Thoracic aorta (tissue), 2 donors: ENCODE measurements around the gene FAM78B. TPM values are rescaled to one million over a fixed set of nuclear protein-coding genes. Genes with fewer than 3 reads are reported as not detected.

ENCODE experiments used
- ATAC-seq: fragments of 150-250 bp; one replicate; pipeline ENCODE4 v1.8.0; 2017; ENCODE audit warnings: low read depth; ENCODE audit not compliant: insufficient number of reproducible peaks, low FRiP score
- DNase-seq: peaks from one replicate; pipeline ENCODE4 v3.0.0-alpha.2; 2020; ENCODE audit warnings: low spot score
- H3K27ac ChIP-seq, 2 donors: fragments of 200-600 bp; sonication (generic); 1 replicate in 1 of 2; 2 replicates in 1 of 2; pipeline ENCODE4 v1.5.1; 2016; ENCODE audit warnings: mild to moderate bottlenecking in 2 of 2, moderate library complexity in 2 of 2
- H3K27me3 ChIP-seq: fragments of 200-600 bp; sonication (generic); replicated peaks from 2 replicates; pipeline ENCODE4 v1.6.0; 2016; ENCODE audit warnings: mild to moderate bottlenecking; ENCODE audit not compliant: insufficient read depth
- H3K36me3 ChIP-seq: fragments of 200-600 bp; sonication (generic); one replicate; pipeline ENCODE4 v1.5.1; 2016
- H3K4me1 ChIP-seq, 2 donors: fragments of 200-600 bp; sonication (generic); 1 replicate in 1 of 2; 2 replicates in 1 of 2; pipeline versions ENCODE4 v1.5.1 to v1.6.0; 2016; ENCODE audit warnings: low read depth in 2 of 2, mild to moderate bottlenecking in 1 of 2; ENCODE audit not compliant: control insufficient read depth in 1 of 2
- H3K4me3 ChIP-seq: fragments of 200-600 bp; sonication (generic); 2 replicates; pipeline ENCODE4 v1.5.1; 2016; ENCODE audit warnings: mild to moderate bottlenecking
- H3K9me3 ChIP-seq: fragments of 200-600 bp; sonication (generic); 2 replicates; pipeline ENCODE4 v1.5.1; 2016
- total RNA-seq, 2 donors: library from RNA; depleted of rRNA; stranded (reverse); fragments of >200 nt; gene quantifications; one replicate each; pipeline versions ENCODE4 v1.1.0 to v1.2.3, GENCODE V29; 2016
- TF ChIP-seq, protein P1 (sequence below): fragments of 200-600 bp; sonication (generic); IDR thresholded peaks from one replicate; pipeline ENCODE4 v1.5.1; 2019; ENCODE audit warnings: antibody characterized with exemption

Gene FAM78B
- total RNA-seq, 2 donors from 2014 or later, result 0.56 to 0.81 TPM

DNA sequence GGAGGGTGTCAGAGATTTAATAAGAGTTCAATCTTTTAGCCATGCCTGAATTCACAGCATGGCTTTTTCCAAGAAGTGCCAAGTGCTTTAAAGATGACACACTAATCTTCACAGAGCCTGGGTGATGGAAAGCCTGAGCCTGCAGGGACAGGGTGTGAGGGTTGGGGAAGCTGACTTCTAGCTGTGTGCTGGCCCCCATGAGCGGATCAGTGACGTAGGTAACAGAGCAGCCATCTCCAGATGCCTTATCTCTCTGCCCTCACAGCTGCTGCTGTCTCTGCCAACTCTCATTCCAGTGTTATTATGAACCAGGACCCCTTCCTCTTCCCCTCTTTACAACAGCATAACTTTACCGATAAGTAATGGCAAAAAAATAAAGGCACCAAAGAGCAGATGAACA lies 30.6 kb downstream of the FAM78B start:
- DNase-seq, result no peak
- Histone ChIP-seq H3K4me1 (no peaks in the 10 kb centered on the region), H3K27ac (no peak overlapping the region), H3K27me3 (no peaks in the 10 kb centered on the region), H3K36me3 (no peaks in the 10 kb centered on the region), H3K9me3 (no peaks in the 10 kb centered on the region), H3K4me3 (no peak overlapping the region)
- TF ChIP-seq, protein P1, sequence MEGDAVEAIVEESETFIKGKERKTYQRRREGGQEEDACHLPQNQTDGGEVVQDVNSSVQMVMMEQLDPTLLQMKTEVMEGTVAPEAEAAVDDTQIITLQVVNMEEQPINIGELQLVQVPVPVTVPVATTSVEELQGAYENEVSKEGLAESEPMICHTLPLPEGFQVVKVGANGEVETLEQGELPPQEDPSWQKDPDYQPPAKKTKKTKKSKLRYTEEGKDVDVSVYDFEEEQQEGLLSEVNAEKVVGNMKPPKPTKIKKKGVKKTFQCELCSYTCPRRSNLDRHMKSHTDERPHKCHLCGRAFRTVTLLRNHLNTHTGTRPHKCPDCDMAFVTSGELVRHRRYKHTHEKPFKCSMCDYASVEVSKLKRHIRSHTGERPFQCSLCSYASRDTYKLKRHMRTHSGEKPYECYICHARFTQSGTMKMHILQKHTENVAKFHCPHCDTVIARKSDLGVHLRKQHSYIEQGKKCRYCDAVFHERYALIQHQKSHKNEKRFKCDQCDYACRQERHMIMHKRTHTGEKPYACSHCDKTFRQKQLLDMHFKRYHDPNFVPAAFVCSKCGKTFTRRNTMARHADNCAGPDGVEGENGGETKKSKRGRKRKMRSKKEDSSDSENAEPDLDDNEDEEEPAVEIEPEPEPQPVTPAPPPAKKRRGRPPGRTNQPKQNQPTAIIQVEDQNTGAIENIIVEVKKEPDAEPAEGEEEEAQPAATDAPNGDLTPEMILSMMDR, result no peak
- ATAC-seq, result no peak

- Histone ChIP-seq H3K4me1 (no peaks in the 10 kb centered on the region), H3K36me3 (no peaks in the 10 kb centered on the region), H3K27me3 (no peaks in the 10 kb centered on the region), H3K27ac (no peak overlapping the region), H3K9me3 (no peaks in the 10 kb centered on the region), H3K4me3 (no peak overlapping the region)
- TF ChIP-seq, protein P1, result no peak
- no peak for DNase-seq
- ATAC-seq, result no peak
These were observed 32.9 kb downstream of the FAM78B start for GRCh38 chr1:166133857-166134256.

DNA sequence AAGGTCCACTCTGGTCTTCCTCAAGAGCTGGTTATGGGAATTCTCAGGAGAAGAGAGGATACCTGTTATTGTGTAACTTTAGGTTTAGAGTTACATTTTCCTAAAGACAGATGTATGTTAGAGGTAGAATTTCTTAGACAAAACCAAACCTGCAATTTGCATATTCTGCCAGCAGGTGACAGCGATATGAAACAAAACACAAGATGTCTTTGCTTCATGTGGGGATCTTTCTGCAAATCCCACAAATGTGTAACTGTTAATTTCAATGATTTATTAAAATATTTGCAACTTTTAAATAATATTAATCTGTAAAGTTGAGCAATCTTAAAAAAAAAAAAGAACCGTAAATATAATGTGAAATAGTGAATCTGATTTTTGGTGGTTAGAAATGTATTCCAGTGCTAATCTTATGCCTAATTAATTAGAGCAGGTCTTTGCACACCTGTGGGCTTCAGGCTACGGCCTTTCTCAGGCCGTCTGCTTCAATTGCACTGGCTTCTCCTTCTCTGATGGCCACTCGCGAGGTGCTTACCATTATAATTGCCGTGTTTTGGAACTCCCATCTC lies 33.4 kb downstream of the FAM78B start:
- no peaks in the 10 kb centered on the region for H3K27me3 ChIP-seq
- no peak overlapping the region for H3K4me3 ChIP-seq
- no peaks in the 10 kb centered on the region for H3K36me3 ChIP-seq
- H3K27ac ChIP-seq, result no peak overlapping the region
- ATAC-seq, result no peak
- H3K4me1 ChIP-seq, result no peaks in the 10 kb centered on the region
- DNase-seq, result no peak
- TF ChIP-seq, protein P1, result no peak
- H3K9me3 ChIP-seq, result no peaks in the 10 kb centered on the region

GRCh38 chr1:166132496-166132895 lies 34.3 kb downstream of the FAM78B start:
- no peak overlapping the region for H3K4me3 ChIP-seq
- no peaks in the 10 kb centered on the region for H3K36me3 ChIP-seq
- no peak overlapping the region for H3K27ac ChIP-seq
- H3K4me1 ChIP-seq, result no peaks in the 10 kb centered on the region
- no peak for ATAC-seq
- no peaks in the 10 kb centered on the region for H3K27me3 ChIP-seq
- no peak for DNase-seq
- no peaks in the 10 kb centered on the region for H3K9me3 ChIP-seq
- TF ChIP-seq, protein P1, result no peak

DNA sequence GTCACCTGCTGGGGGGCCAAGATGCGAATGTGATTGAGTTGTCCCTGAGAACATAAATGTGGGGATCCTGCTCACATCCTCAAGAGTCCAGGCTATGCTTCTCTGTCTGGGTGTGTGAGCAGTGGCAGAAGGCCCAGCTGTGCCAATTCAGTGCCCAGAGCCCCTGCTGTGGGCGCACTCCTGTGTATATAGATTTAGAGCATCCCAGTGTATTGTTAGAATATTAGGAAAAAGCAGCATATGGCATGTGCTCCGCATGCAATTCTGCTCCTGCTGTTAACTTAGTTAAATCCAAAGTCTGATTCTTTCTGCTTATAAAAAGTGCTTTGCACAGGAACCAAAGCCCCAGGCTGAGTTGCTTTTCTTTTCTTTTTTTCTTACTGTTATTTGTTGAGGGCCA lies 37.8 kb downstream of the FAM78B start:
- H3K36me3 ChIP-seq, result no peaks in the 10 kb centered on the region
- TF ChIP-seq, protein P1, result no peak
- no peak overlapping the region for H3K27ac ChIP-seq
- H3K27me3 ChIP-seq, result no peaks in the 10 kb centered on the region
- no peak overlapping the region for H3K4me3 ChIP-seq
- ATAC-seq, result no peak
- no peaks in the 10 kb centered on the region for H3K4me1 ChIP-seq
- DNase-seq, result no peak
- no peaks in the 10 kb centered on the region for H3K9me3 ChIP-seq
